GM18505 (cell line): ENCODE measurements around the gene THRB.

Experiments used
- ATAC-seq: cut with Tn5 transposase; IDR thresholded peaks from one replicate; pipeline ENCODE4 v1.9.1; 2021; ENCODE audit not compliant: unreplicated experiment
- POLR2A ChIP-seq: IDR thresholded peaks from 4 replicates; pipeline ENCODE4 v1.6.1; 2011; ENCODE audit warnings: borderline replicate concordance; ENCODE audit not compliant: insufficient read depth, insufficient read length; ENCODE audit errors: extremely low read depth

The THRB gene

DNA sequence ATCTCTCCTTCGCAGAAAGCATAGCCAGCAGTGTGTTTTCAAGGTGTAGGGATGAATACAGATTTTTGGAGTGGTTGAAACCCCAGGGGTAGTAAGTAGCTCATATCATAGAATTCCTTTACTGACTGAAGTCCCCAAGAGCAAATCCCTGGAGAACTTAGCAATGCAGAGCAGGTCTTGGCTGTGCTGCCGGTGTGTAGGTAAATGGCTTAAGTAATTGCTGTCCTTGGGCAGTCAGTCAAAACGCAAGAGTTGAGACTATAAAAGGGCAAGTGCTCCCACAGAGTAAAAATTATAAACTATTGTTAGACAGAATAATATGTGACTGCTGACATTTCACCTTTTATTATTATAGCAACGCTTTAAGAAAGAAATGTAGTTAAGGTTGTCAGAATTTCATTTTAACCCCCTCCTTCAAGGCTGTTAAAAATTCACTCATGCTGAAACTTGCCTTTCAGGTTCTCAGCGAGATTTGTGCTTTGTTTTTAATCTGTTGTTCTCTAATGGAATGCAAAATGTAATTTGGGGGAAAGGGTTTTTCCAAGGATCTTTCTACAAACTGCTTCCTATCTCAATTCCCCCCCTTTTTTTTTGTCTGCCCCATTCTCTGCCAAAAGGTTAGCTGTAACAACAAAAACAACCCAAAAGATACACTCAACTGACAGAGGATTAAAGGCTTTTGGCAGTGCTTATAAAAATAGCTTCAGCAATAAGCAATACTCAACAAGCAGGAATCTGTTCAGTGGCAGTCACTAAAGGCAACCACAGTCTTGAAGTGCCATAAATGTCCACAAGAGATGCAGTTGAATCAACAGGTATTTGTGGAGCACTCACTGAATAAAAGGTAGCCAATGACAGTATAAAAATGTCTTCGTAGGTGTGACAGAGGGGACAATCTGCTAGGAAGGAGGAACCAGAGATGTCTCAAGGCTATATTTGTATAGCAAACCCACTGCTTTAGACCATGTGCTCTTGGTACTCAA is 105.3 kb downstream of the THRB start:
- TF ChIP-seq POLR2A, result no peak
- no peak for ATAC-seq

- TF ChIP-seq POLR2A, result no peak
- ATAC-seq, result no peak
These were observed 106.0 kb downstream of the THRB start for GRCh38 chr3:24388611-24389010.

GRCh38 chr3:24388159-24388558 is 106.5 kb downstream of the THRB start:
- ATAC-seq, result no peak
- no peak for TF ChIP-seq POLR2A

- ATAC-seq, result no peak
- no peak for TF ChIP-seq POLR2A
These were observed 107.2 kb downstream of the THRB start for GRCh38 chr3:24387493-24387892.

GRCh38 chr3:24387000-24387399 is 107.7 kb downstream of the THRB start:
- no peak for TF ChIP-seq POLR2A
- no peak for ATAC-seq

DNA sequence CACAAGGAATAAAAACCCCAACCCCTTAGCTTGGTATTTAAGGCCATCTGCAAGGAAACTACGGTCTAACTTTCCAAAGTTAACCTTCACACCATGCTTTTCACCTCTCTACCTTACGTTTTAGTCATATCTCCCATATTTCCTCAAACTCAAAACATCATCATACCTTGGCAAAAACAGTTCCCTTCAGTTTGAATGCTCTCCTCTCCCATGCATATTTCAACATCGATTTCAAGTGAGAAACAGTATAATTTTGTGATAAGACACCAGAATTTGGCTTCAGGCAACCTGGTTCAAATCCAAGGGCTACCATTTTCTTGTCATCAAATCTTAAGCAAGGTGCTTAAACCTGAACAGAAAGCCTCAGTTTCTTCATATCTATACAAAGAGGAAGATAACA is 108.2 kb downstream of the THRB start:
- no peak for ATAC-seq

DNA sequence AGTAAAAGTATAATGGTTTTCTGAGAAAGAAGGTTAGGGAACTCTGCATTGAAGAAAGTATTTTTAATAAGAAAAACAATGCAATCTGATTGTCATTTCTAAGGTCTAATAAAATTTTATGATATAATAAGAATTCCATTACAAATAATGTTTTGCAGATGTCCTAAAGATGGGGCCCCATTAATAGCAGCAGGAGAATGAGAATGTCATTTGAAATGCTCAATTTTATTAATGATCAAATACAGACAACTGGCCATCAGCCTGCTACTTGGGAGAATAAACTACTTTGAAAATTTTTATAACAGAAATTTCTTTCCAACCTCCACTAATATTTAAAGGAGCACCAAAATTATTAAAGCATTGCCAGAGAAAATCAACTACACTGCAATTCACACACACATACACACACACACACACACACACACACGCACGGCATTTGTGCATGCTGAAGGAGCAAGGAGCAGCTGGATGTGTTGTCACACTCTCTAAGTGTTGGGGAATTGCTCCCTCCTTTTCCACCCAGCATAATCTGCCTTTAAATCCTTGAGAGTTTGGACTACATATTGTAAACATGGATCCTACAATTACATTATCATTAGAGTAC is 109.5 kb downstream of the THRB start:
- TF ChIP-seq POLR2A, result no peak
- no peak for ATAC-seq

More for the DNA sequence above, 108.2 kb downstream of the THRB start:
- no peak for TF ChIP-seq POLR2A

DNA sequence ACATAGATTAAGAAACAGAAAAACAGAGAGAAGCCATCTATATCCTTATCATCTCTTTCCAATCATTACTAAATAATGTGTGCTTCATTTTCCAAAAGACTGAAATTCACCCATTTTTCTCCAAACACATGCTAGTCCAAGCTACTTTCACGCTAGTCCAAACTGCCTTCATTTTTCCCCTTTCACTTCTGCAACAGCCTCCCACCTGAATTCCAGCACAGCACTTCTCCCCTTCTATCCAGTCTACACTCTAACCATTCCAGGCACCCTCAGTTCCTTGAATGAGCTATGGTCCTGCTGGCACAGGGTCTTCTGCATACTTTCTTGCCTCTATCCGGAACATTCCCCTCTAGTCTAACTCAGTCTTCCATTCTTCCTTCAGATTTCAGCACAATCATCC is 112.0 kb downstream of the THRB start:
- ATAC-seq, result no peak
- no peak for TF ChIP-seq POLR2A

DNA sequence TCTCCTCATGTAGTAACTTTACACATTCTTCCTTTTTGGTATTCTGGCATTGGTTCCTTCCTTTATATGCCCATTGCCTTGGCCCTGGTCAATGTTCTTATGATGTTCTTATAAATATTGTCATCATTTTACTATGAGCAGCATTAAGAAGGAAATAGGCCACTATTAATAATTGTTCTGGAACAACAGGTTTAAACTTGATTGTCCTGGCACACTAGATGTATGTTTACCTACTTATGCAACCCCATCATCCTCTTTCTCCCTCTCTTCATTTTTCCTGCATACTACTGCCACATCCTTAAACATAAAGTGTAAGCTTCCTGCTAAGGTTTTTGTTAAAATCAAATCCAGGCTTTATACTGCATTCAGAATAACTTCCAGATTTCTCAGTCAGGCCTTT is 114.7 kb downstream of the THRB start:
- ATAC-seq, result no peak
- TF ChIP-seq POLR2A, result no peak

DNA sequence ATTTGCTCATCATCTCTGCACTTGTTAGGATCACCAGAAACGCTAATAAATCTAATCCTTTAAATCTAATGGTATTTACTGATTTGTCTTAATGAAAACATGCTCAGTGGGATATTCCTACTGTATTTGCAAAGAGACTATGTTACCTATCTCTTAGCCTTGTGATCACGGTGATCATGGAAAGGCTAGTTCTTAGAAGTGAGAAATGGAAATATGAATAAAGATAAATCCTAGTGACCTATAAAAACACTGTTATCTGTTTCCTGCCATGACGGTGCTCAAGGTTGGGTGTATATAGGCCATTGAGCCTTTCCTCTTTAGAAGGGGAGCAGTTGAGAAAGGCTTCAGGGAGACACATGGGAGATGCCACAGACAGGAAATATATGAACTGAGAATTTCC is 116.3 kb downstream of the THRB start:
- ATAC-seq, result no peak
- TF ChIP-seq POLR2A, result no peak

GRCh38 chr3:24377218-24377993 is 117.2 kb downstream of the THRB start:
- ATAC-seq, result no peak
- TF ChIP-seq POLR2A, result no peak

GRCh38 chr3:24375947-24376384 is 118.7 kb downstream of the THRB start:
- no peak for ATAC-seq
- TF ChIP-seq POLR2A, result no peak

GRCh38 chr3:24374801-24375200 is 119.8 kb downstream of the THRB start:
- TF ChIP-seq POLR2A, result no peak
- ATAC-seq, result no peak
